Adipocyte (in vitro differentiated cells): Measurements from ENCODE around the gene ZNF521.
A peak's percentile ranks its signal among the peaks of the same experiment; 100 is the strongest.

Source experiments
- DNase-seq: peaks from one replicate; pipeline ENCODE4 v3.0.0-alpha.2; 2015; ENCODE audit warnings: low read depth
- H3K27me3 ChIP-seq: replicated peaks from 2 replicates; pipeline ENCODE4 v1.7.0; 2013; ENCODE audit warnings: mild to moderate bottlenecking, low read length, moderate library complexity; ENCODE audit not compliant: control insufficient read depth, insufficient read depth
- H3K36me3 ChIP-seq: 2 replicates; pipeline ENCODE4 v1.7.0; 2013; ENCODE audit warnings: low read length, mild to moderate bottlenecking, moderate library complexity; ENCODE audit not compliant: control insufficient read depth, insufficient read depth, severe bottlenecking
- H3K4me1 ChIP-seq: 2 replicates; pipeline ENCODE4 v1.7.0; 2013; ENCODE audit warnings: mild to moderate bottlenecking, low read length, moderate library complexity; ENCODE audit not compliant: control insufficient read depth, insufficient read depth
- H3K4me3 ChIP-seq: 2 replicates; pipeline ENCODE4 v1.7.0; 2013; ENCODE audit warnings: mild to moderate bottlenecking, low read length, moderate library complexity
- H3K9ac ChIP-seq: 2 replicates; pipeline ENCODE4 v1.7.0; 2013; ENCODE audit warnings: mild to moderate bottlenecking, low read length, moderate library complexity
- H3K9me3 ChIP-seq: 2 replicates; pipeline ENCODE4 v1.7.0; 2013; ENCODE audit warnings: mild to moderate bottlenecking, low read length, moderate library complexity; ENCODE audit not compliant: control insufficient read depth

The ZNF521 gene

DNA sequence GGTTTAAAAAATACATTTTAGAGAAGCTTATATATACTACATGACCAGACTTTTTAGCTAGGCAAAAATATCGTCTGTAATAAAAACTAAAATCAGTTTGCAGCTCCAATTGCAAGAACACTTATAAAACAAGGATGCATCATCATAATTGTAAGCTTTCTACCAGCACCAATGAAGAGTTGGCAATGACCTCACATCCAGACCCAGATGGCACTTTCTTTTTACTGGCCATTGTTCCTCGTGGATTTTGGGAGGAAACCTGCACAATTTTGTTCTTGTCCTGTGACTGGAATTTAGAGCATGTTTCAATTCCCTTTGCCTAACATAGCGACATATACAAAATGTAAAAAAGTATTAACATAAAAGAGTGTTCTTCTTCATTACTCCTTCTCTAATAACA, 174.3 kb downstream of the ZNF521 start:
- Histone ChIP-seq H3K36me3 (no peaks in the 10 kb centered on the region), H3K9ac (no peak overlapping the region), H3K27me3 (no peaks in the 10 kb centered on the region), H3K4me3 (no peak overlapping the region), H3K9me3 (no peaks in the 10 kb centered on the region), H3K4me1 (no peaks in the 10 kb centered on the region)
- DNase-seq, result no peak

DNA sequence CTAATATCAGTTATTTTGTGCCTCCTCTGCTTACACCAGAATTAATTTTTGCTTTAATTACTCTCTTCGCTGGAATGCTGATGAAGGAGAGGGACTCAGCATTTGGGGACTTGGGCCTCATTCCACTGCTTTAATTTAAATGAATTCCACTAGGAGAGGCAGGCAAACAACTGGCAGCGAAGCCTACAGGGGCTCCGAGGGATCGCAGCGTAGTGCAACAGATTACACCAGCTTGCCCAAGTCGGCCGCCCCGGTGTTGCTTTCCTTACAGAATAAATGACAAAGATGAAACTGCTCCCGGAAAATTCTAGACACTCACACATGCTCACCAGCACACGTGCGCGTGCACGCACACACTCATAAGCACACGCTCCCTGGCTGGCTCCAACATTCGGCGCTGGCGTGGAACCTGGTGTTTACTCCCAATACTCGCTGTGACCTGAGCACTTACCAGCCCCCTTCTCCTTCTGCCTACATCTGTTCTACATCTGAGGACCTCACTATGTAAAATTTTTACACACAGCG, 175.4 kb downstream of the ZNF521 start:
- DNase-seq, result no peak
- Histone ChIP-seq H3K4me3 (no peak overlapping the region), H3K9ac (no peak overlapping the region), H3K27me3 (no peaks in the 10 kb centered on the region), H3K9me3 (no peaks in the 10 kb centered on the region), H3K4me1 (peaks cover 3% of the 10 kb centered on the region), H3K36me3 (no peaks in the 10 kb centered on the region)

DNA sequence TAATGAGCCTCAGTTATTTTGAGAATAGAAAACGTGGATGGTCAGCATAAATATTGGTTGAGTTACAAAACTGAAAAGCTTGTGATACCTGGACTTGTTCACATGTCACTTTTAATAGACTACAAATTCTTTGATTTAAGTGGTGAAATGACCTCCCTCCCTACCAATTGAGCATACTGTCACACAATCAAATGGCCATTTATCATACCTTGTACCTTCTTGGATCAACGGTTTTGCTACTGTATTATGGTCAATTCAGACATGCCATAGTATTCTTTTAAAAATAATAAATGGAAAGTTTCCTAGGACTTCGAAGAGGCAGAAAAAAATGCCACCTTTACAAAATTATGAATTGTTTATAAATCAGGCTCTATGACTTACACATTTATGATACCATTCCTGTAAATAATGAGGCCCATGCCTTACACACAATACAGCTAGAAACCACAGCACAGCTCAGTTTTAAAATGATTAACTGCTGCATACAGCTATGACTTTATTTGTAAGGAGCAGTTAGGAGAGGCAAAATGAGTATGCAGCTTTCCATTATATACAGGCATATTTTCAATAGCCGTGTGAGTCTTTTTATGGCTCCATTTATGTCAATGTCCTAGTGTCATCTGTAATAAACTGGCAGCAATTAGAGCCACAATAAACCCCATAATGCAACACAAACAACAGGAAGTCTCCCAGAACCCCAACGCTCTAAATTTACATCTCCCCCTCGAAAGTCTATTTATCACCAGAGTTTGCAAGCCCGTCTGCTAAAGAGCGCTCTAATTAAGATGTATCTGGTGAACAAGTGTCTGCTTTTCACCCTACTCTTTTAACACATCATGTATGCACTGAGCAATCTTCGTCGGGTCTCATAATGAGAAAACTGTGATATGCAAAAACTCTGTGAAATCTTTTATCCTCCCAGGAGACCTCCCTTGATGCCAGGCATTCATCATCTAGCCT, 176.1 kb downstream of the ZNF521 start:
- no peak overlapping the region for H3K9ac ChIP-seq
- no peaks in the 10 kb centered on the region for H3K9me3 ChIP-seq
- H3K27me3 ChIP-seq, result no peaks in the 10 kb centered on the region
- H3K4me1 ChIP-seq, result peaks cover 6% of the 10 kb centered on the region
- DNase-seq, result no peak
- no peak overlapping the region for H3K4me3 ChIP-seq
- no peaks in the 10 kb centered on the region for H3K36me3 ChIP-seq

DNA sequence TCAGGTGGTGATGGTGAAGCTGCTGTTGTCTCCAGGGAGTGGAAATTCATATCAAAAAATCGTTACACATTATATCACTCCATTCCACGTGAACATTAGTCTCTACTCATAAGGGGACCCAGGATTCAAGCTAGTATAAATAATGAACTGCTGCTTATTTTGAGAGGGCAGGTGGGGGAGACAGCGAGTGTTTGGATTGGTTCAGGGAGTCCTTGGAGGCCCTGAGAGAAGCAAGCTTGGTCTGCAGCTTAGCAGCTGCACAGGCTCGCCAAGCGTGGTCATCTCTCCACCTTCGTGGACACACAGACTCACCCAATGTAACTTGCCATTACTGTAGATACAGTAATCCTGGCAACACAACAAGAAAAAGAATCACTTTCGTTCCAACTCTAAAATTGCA, 177.6 kb downstream of the ZNF521 start:
- no peaks in the 10 kb centered on the region for H3K9me3 ChIP-seq
- no peak overlapping the region for H3K9ac ChIP-seq
- no peak overlapping the region for H3K4me3 ChIP-seq
- DNase-seq, result no peak
- no peaks in the 10 kb centered on the region for H3K27me3 ChIP-seq
- no peaks in the 10 kb centered on the region for H3K36me3 ChIP-seq
- peaks cover 13% of the 10 kb centered on the region for H3K4me1 ChIP-seq

DNA sequence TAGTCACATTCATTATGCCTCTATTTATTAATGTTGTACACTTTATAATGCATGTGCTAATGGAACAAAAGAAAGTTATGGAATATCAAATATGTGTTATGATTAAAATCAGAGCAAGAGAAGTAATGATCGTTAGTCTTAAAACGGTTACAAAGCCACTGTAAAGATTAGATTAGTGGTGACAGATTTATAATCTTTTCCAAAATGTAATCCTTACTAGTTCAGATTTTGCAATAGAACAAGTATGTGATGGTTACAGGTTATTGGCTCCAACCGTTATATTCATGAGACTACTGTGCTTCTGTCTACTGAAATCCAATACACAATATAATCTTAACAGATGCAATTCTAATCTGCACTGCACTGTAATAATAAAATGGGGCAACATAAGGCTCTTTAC, 180.6 kb downstream of the ZNF521 start:
- no peak overlapping the region for H3K9ac ChIP-seq

DNA sequence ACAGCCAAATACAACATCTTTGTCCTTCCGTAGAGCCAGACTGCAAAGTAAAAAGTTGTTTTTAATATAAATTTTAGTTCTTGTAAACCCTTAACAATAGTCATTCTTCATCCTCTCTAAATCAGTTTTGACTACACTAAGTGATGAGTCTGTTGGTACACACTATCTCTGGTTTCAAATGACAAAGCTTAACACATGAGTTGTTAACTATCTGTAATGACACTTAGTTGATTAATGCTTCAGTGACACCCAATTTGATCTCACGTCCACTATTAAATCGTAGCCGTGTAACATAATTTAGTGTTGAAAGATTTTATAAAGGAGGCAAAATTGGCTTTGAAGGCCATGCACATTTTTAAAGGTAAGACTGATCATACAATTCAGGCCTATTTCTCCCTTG, 181.6 kb downstream of the ZNF521 start:
- Histone ChIP-seq H3K4me3 (no peak overlapping the region), H3K36me3 (no peaks in the 10 kb centered on the region), H3K9ac (no peak overlapping the region), H3K27me3 (no peaks in the 10 kb centered on the region), H3K4me1 (peaks cover 17% of the 10 kb centered on the region), H3K9me3 (no peaks in the 10 kb centered on the region)
- DNase-seq, result no peak

More for the DNA sequence above, 180.6 kb downstream of the ZNF521 start:
- H3K36me3 ChIP-seq, result no peaks in the 10 kb centered on the region
- H3K9me3 ChIP-seq, result no peaks in the 10 kb centered on the region
- peaks cover 13% of the 10 kb centered on the region for H3K4me1 ChIP-seq
- no peaks in the 10 kb centered on the region for H3K27me3 ChIP-seq
- DNase-seq, result no peak
- no peak overlapping the region for H3K4me3 ChIP-seq

DNA sequence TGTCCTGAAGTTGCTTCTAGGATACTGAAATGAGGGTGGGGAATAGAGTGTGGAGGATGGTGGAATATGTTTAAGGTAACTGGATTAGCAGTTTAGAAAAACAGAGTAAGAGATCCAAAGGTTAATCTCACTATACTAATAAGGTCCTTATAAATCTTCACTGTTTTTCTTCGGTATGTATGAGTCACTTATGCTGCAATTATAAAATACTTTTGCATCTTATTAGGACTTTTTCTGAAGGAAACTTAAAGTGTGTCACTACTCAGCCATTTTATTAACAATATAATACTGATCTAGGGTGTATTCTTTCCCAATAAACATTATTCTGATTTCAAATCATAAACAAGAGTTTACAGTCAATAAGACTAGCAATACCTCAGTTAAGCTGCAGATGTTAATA, 182.3 kb downstream of the ZNF521 start:
- peaks cover 22% of the 10 kb centered on the region for H3K4me1 ChIP-seq
- H3K9ac ChIP-seq, result no peak overlapping the region
- no peaks in the 10 kb centered on the region for H3K27me3 ChIP-seq
- no peak overlapping the region for H3K4me3 ChIP-seq
- H3K36me3 ChIP-seq, result no peaks in the 10 kb centered on the region
- peak; percentile 27 for DNase-seq
- H3K9me3 ChIP-seq, result no peaks in the 10 kb centered on the region

DNA sequence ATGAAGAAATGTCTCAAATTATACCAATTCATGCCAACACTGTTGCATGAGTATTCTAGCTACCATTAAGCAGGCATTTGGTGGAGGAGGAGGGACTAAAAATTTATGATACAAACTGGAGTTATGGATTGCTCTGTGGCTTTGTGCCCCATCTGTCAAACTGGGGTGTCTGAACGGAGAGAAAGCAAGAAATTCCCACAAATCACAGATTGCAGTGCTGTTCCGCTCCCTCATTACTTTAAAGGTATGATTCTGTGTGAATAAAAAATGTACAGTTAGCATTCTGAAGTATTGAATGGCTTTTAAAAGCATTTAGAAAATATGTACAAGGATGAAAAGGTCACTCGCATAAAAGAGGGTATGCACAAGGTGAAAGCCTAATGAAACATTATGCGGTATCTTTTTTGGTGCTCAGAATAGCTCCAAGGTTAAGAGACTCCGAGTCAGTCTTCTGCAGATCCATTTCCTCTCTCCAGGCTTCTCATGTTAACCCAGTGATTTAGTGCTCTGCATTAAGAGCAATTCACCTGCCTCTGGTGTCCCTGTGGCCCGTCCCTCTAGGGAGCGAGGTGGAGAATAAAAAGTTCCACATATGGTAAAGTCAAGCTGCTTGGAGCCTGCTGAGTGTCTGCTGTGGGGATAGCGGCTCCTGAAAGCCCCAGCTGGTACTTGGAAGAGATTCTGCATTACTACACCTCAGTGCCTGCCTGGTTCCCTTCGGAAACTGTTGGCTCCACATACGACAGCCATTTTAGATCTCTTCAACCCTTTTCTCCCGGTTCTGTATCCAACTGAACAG, 184.2 kb downstream of the ZNF521 start:
- no peak for DNase-seq
- Histone ChIP-seq H3K9ac (no peak overlapping the region), H3K9me3 (no peaks in the 10 kb centered on the region), H3K27me3 (no peaks in the 10 kb centered on the region), H3K36me3 (no peaks in the 10 kb centered on the region), H3K4me1 (peaks cover 31% of the 10 kb centered on the region), H3K4me3 (no peak overlapping the region)

DNA sequence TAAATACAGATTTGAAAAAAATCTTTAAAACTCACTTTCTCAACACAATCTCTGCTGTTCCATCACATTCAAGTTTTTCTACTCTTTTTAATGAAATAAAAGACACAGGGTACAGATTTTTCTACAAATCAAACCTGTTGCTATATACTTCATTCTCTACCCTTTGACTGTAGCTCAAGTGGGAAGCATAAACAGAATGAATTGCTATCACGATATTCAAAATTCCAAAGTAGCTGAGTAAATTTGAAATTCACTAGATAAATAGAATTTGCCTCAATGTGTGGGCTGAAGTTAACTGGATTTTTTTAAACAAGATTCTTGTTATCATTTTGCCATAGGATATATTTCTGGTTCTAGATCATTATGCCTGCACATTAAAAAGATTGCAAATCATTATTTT, 185.9 kb downstream of the ZNF521 start:
- Histone ChIP-seq H3K4me1 (peaks cover 25% of the 10 kb centered on the region), H3K9me3 (no peaks in the 10 kb centered on the region), H3K27me3 (no peaks in the 10 kb centered on the region), H3K36me3 (no peaks in the 10 kb centered on the region), H3K9ac (no peak overlapping the region), H3K4me3 (no peak overlapping the region)
- peak; percentile 35 for DNase-seq

DNA sequence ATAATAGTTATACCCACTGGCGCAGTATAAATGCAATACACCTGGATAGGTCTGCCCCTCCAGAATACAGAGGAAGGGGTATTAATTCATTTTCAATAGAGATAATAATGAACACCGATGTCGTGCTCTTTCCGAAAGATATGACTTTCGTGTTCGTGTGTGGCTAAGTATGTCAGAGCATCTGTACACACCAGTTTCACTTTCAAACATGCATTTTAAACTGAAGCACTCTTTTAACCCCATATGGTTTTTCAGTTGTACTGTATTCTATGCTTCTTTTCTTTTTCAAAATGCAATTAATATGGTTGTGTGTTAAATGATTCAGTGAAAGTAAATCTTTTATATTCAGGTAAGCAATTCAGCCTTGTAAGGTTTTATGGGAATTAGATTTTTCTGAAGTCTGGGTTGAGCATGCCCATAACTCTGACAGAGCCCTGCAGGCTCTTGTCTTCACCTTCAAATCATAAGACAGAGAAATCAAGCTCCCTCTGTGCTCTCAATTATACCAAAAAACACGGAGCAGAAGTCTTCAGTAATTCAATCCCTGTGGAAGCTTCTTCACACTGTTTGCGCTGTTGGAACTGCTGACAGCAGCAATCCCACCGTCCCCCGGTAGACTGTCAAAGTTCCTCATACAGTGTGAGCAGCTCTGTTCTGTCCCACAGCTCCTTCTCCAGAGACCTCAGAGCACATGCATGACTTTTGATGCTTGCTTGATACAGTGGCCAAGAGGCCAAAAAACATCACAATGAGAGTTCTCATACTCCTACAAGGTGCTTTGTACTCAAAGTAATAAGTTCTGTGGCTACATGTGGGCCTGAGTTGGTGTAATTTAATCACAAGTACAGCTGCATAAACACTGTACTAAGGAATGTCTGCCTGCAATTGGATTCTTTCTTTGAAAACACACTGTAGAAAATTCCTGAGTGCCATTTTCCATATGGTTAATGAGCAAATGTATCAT, 186.8 kb downstream of the ZNF521 start:
- DNase-seq, result peak; percentile 66
- peak overlapping the region; percentile 69 for H3K9ac ChIP-seq
- peaks cover 25% of the 10 kb centered on the region for H3K4me1 ChIP-seq
- H3K4me3 ChIP-seq, result peak overlapping the region; percentile 84
- no peaks in the 10 kb centered on the region for H3K36me3 ChIP-seq
- no peaks in the 10 kb centered on the region for H3K27me3 ChIP-seq
- H3K9me3 ChIP-seq, result no peaks in the 10 kb centered on the region
